ENCODE data around the gene LRRC51. TPM values are rescaled to one million over a fixed set of nuclear protein-coding genes. Genes with fewer than 3 reads are reported as not detected.

LRRC51 gene
- total and polyA plus RNA-seq, 2 donors (not counting 1 experiment from before 2014, with no cell fraction given) = 1.4 to 7.7 TPM

DNA sequence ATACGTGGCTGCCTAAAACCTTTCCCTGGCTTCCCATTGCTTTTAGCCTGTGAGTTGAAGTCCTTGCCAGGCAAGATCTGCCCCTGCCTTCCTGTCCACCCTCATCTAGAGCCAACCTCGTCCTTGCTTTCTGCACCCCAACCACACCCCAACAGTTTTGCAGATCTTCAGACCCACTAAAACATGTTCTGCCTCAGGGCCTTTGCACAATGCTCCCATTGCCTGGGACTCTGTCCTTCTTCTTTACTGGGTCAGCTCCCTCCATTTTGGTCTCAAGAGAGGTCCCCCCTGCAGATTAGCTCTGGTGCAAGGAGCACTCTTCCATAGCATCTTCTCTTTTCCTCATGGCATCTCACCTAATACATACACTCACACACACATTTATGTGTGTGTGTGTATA lies 40.3 kb downstream of the LRRC51 start:
- H3K27me3 Mint-ChIP-seq = peaks cover 46% of the 10 kb centered on the region
- intact Hi-C loops (cut with micrococcal nuclease) = no loop called here
- H4K20me1 ChIP-seq (ENCODE audit: control insufficient read depth, insufficient read depth, low read length, poor library complexity, severe bottlenecking) = no peaks in the 10 kb centered on the region
- ATAC-seq (ENCODE audit: low read depth) (no peak), DNase-seq (no peak)
- H3K9me3 ChIP-seq (ENCODE audit: control extremely low read depth in 1 of 3, control insufficient read depth in 2 of 3, insufficient read depth in 1 of 3, low read length in 2 of 3) = peaks cover 0 to 9% (median 2%) of the 10 kb centered on the region in 3 donors
- H3K4me1 ChIP-seq (ENCODE audit: control insufficient read depth in 2 of 2, insufficient read depth in 2 of 2, low read length in 2 of 2) = no peaks in the 10 kb centered on the region
- no peak overlapping the region for H3K4me3 ChIP-seq (ENCODE audit: control extremely low read depth in 1 of 5, extremely low read depth in 1 of 5, insufficient read depth in 1 of 5, low read depth in 2 of 5, low read length in 4 of 5)
- H3K27me3 ChIP-seq (replicated peaks in 1 of 4; ENCODE audit: control extremely low read depth in 1 of 4, control insufficient read depth in 3 of 4, insufficient read depth in 4 of 4, low read length in 3 of 4) = peaks cover 0 to 20% (median 2%) of the 10 kb centered on the region in 4 experiments
- no peak overlapping the region for H3K27ac ChIP-seq (ENCODE audit: low read length in 2 of 2)
- WGBS (ENCODE audit: insufficient coverage) = 91% methylated on average over 2 of the region's 2 CpGs
- H3K4me3 Mint-ChIP-seq = no peak overlapping the region
- H3K9me3 Mint-ChIP-seq (ENCODE audit: insufficient read depth) = no peaks in the 10 kb centered on the region
- H3K4me1 Mint-ChIP-seq = no peaks in the 10 kb centered on the region
- H3K27ac Mint-ChIP-seq = no peak overlapping the region
- TF ChIP-seq, protein P1, sequence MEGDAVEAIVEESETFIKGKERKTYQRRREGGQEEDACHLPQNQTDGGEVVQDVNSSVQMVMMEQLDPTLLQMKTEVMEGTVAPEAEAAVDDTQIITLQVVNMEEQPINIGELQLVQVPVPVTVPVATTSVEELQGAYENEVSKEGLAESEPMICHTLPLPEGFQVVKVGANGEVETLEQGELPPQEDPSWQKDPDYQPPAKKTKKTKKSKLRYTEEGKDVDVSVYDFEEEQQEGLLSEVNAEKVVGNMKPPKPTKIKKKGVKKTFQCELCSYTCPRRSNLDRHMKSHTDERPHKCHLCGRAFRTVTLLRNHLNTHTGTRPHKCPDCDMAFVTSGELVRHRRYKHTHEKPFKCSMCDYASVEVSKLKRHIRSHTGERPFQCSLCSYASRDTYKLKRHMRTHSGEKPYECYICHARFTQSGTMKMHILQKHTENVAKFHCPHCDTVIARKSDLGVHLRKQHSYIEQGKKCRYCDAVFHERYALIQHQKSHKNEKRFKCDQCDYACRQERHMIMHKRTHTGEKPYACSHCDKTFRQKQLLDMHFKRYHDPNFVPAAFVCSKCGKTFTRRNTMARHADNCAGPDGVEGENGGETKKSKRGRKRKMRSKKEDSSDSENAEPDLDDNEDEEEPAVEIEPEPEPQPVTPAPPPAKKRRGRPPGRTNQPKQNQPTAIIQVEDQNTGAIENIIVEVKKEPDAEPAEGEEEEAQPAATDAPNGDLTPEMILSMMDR (IDR thresholded peaks at IDR 0.05) = no peak
- no peak for TF ChIP-seq EZH2 (IDR thresholded peaks at IDR 0.05; ENCODE audit: borderline replicate concordance, insufficient read depth, low read depth, low read length, poor library complexity, severe bottlenecking)
- no peak overlapping the region for H2AFZ ChIP-seq (ENCODE audit: insufficient read depth, low read depth, low read length, poor library complexity, severe bottlenecking)
- no peaks in the 10 kb centered on the region for H3K79me2 ChIP-seq (ENCODE audit: control insufficient read depth, insufficient read depth, low read length)
- ChIA-PET CTCF (no interaction called here), POLR2A (no interaction called here)
- no peaks in the 10 kb centered on the region for H3K36me3 ChIP-seq (replicated peaks in 1 of 2; ENCODE audit: control extremely low read depth in 1 of 2, control insufficient read depth in 1 of 2, extremely low read depth in 1 of 2, insufficient read depth in 2 of 2, low read length in 1 of 2)
- H3K4me2 ChIP-seq (replicated peaks; ENCODE audit: low read depth, low read length, poor library complexity, severe bottlenecking) = no peak overlapping the region
- H3K9ac ChIP-seq (ENCODE audit: low read length) = no peak overlapping the region

DNA sequence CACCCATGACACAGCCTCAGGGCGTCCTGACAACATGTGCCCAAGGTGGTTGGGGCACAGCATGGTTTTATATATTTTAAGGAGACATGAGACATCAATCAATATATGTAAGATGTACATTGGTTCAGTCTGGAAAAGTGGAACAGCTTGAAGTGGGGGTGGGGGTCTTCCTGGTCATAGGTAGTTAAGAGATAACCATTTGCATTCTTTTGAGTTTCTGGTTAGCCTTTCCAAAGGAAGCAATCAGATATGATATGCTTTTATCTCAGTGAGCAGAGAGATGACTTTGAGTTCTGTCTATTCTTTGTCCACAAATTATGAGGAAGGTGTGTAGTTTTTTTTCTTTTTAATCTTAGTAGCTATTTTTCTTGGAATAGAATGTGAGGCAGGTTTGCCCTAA lies 42.0 kb downstream of the LRRC51 start:
- no peak overlapping the region for H3K27ac ChIP-seq (ENCODE audit: low read length in 2 of 2)
- WGBS (ENCODE audit: insufficient coverage) = no CpG with 5 or more reads among the region's 1 CpG
- H3K9me3 Mint-ChIP-seq (ENCODE audit: insufficient read depth) = peaks cover 3% of the 10 kb centered on the region
- no peak overlapping the region for H3K9ac ChIP-seq (ENCODE audit: low read length)
- peaks cover 39% of the 10 kb centered on the region for H3K27me3 Mint-ChIP-seq
- H3K4me3 Mint-ChIP-seq = no peak overlapping the region
- peaks cover 0 to 9% (median 6%) of the 10 kb centered on the region in 3 donors for H3K9me3 ChIP-seq (ENCODE audit: control extremely low read depth in 1 of 3, control insufficient read depth in 2 of 3, insufficient read depth in 1 of 3, low read length in 2 of 3)
- TF ChIP-seq EZH2 (IDR thresholded peaks at IDR 0.05; ENCODE audit: borderline replicate concordance, insufficient read depth, low read depth, low read length, poor library complexity, severe bottlenecking) = no peak
- TF ChIP-seq, protein P1 (IDR thresholded peaks at IDR 0.05) = no peak
- ATAC-seq (ENCODE audit: low read depth) = no peak
- no peaks in the 10 kb centered on the region for H3K4me1 ChIP-seq (ENCODE audit: control insufficient read depth in 2 of 2, insufficient read depth in 2 of 2, low read length in 2 of 2)
- POLR2A ChIA-PET = no interaction called here
- no peaks in the 10 kb centered on the region for H3K36me3 ChIP-seq (replicated peaks in 1 of 2; ENCODE audit: control extremely low read depth in 1 of 2, control insufficient read depth in 1 of 2, extremely low read depth in 1 of 2, insufficient read depth in 2 of 2, low read length in 1 of 2)
- H3K4me2 ChIP-seq (replicated peaks; ENCODE audit: low read depth, low read length, poor library complexity, severe bottlenecking) = no peak overlapping the region
- no peak overlapping the region for H2AFZ ChIP-seq (ENCODE audit: insufficient read depth, low read depth, low read length, poor library complexity, severe bottlenecking)
- no peak overlapping the region for H3K27ac Mint-ChIP-seq
- no peaks in the 10 kb centered on the region for H3K79me2 ChIP-seq (ENCODE audit: control insufficient read depth, insufficient read depth, low read length)
- no peak overlapping the region for H3K4me3 ChIP-seq (ENCODE audit: control extremely low read depth in 1 of 5, extremely low read depth in 1 of 5, insufficient read depth in 1 of 5, low read depth in 2 of 5, low read length in 4 of 5)
- no peaks in the 10 kb centered on the region for H4K20me1 ChIP-seq (ENCODE audit: control insufficient read depth, insufficient read depth, low read length, poor library complexity, severe bottlenecking)
- DNase-seq = no peak
- intact Hi-C loops (cut with micrococcal nuclease) = no loop called here
- H3K4me1 Mint-ChIP-seq = no peaks in the 10 kb centered on the region
- CTCF ChIA-PET = interaction anchor here (1.0 to 1.2 kb wide), 2 partner anchors 21 to 22 kb away, joined by 3 read pairs; no protein-coding TSS in a partner anchor
- H3K27me3 ChIP-seq (replicated peaks in 1 of 4; ENCODE audit: control extremely low read depth in 1 of 4, control insufficient read depth in 3 of 4, insufficient read depth in 4 of 4, low read length in 3 of 4) = peaks cover 0 to 13% (median 2%) of the 10 kb centered on the region in 4 experiments
